GM10248 (cell line): Measurements from ENCODE around the gene PMM2.
A peak's percentile ranks its signal among the peaks of the same experiment; 100 is the strongest.
"Not testable (repeated sequence)": the region's sequence is repeated elsewhere in the genome, so short reads cannot be mapped to it uniquely, and the experiment has no call there.

Experiments
- CTCF ChIA-PET: fragments of 300-600 bp; sonication (Branson Sonifier 250); formaldehyde crosslinking; extraction: SDS; loops from one replicate; lab custom pipeline; 2021; ENCODE audit warnings: antibody characterized with exemption; lab: Yijun Ruan, JAX
- POLR2A ChIA-PET: fragments of 350-650 bp; sonication (Branson Sonifier 250); formaldehyde crosslinking; extraction: SDS; loops from one replicate; lab custom pipeline; 2020; ENCODE audit warnings: antibody characterized with exemption; lab: Yijun Ruan, JAX
- DNase-seq: peaks from one replicate; pipeline ENCODE4 v3.0.0; 2012; ENCODE audit errors: extremely low spot score
- TF ChIP-seq, protein P1 (sequence below): IDR thresholded peaks from 2 replicates; pipeline ENCODE4 v1.5.1; 2012; ENCODE audit warnings: mild to moderate bottlenecking, low read depth; ENCODE audit errors: extremely low read depth, missing control alignments, control extremely low read depth

Gene PMM2

DNA sequence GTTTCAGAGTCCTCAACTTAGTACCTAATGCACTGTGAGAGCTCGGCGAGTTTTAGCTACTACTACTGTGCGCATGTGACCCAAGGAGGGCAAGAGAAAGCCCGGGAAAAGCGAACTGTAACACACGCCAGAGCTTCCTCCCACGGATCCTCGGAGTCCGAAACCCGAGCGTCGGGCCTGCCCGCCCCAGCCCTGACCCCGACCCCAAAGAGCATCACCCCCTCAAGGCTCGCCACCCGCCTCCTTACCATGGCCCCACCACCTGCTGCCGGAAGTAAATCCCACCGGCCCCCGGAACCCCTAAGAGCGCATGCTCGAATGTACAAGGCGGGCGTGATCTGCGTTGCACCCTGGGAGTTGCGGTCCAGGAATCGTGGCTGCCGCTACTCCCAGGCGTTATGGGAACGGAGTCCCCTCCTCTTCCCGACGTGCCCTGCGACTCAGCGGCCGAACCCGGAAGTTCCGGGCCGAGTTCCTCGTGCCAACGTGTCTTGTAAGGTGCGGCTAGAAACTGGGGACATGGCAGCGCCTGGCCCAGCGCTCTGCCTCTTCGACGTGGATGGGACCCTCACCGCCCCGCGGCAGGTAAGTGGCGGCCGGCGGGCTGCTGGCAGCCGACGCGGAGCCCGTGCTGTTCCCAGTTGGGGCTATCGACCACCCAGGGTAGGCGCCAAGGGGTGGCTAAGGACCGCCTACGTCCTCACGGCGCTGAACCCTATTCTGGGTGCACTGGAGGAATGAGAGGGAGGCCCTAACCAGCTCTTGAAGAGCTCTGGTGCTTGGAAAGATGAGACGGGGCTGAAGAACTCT lies at the start of gene PMM2, which contains the start of gene TMEM186:
PMM2 (plus strand) TSS at position 476 of the 810 bp plus-strand sequence; CDS start at position 520, 44 bp downstream.
TMEM186 (minus strand) TSS at position 276 of the 810 bp plus-strand sequence; CDS start at position 251, 25 bp downstream.
- CTCF ChIA-PET, result interaction anchor here (1.0 to 2.6 kb wide), 4 partner anchors 13 to 82 kb away, joined by 3 to 8 read pairs (median 4); no protein-coding TSS in a partner anchor
- DNase-seq, result peak; percentile 99
- POLR2A ChIA-PET, result interaction anchor here (0.6 to 1.1 kb wide), 4 partner anchors 12 to 259 kb away, joined by 3 read pairs; partner anchors contain the start of gene CARHSP1
- TF ChIP-seq, protein P1, sequence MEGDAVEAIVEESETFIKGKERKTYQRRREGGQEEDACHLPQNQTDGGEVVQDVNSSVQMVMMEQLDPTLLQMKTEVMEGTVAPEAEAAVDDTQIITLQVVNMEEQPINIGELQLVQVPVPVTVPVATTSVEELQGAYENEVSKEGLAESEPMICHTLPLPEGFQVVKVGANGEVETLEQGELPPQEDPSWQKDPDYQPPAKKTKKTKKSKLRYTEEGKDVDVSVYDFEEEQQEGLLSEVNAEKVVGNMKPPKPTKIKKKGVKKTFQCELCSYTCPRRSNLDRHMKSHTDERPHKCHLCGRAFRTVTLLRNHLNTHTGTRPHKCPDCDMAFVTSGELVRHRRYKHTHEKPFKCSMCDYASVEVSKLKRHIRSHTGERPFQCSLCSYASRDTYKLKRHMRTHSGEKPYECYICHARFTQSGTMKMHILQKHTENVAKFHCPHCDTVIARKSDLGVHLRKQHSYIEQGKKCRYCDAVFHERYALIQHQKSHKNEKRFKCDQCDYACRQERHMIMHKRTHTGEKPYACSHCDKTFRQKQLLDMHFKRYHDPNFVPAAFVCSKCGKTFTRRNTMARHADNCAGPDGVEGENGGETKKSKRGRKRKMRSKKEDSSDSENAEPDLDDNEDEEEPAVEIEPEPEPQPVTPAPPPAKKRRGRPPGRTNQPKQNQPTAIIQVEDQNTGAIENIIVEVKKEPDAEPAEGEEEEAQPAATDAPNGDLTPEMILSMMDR, result no peak

DNA sequence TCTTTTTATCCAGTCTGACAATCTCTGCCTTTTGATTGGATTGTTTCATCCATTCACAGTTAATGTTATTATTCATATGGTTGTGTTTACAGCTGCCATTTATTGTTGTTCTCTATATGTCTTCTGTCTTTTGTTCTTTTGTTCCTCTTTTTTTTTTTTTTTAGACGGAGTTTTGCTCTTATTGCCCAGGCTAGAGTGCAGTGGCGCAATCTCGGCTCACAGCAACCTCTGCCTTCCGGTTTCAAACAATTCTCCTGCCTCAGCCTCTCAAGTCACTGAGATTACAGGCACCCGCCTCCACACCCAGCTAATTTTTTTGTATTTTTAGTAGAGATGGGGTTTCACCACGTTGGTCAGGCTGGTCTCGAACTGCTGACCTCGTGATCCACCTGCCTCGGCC lies 48.7 kb upstream of the PMM2 start:
- POLR2A ChIA-PET, DNase-seq, CTCF ChIA-PET: not testable (repeated sequence)

DNA sequence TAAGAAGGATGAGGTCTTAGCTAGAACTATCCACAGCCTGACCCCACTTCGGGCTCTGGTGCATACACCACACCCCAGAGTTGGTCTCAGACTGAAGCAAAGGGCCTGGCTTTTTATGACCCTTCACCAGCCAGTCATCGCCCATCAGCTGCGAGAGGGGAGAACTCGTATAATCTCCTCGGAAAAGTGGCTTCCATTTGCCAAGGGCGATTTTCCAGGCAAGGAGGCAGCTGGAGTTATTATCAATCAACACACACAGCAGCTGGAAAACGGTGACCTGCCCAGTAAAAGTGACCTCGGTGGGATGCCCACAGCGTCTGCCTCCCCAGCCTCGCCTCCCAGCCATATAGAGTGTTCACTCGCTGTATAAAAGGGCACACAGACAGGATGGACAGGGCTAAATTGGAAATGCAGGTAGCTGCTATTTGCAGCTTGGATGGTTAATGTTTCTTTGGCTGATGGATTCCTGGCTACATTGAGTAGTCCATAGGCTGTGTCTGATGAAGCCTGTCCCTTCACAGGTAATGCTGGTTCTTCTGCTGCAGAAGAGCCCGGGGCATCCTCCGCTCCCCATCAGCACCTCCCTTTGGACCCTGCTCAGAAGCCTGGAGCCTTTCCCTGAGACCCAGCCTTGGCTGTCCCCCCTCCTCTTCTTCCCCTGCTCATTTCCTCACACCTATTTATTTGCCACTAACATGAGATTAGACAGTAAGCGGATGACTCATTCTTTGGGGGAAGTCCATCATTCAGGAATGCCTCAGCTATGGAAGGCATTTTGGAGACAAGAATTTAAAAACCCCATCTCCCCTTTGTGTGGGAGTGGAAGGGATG lies 45.9 kb upstream of the PMM2 start:
- CTCF ChIA-PET, result interaction anchor here (1.1 to 1.2 kb wide), 2 partner anchors 9 to 20 kb away, joined by 3 to 4 read pairs; no protein-coding TSS in a partner anchor

DNA sequence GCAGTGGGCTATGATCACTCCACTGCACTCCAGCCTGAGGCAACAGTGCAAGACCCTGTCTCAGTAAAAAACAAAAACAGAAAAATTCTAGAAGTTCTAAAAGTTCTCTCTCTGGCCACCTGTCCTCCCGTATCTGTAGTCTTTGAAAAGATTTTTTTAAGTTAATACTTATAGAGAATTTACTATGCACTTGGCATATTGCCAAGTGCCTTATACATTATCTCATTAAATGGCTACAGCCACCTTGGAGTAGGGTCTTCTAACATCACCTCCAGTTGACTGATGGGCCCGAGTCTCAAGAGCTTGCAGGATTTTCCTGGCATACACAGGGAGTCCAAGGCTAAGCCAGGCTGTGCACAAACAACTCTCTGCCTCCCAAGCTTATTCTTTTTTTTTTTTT lies 44.9 kb upstream of the PMM2 start:
- TF ChIP-seq, protein P1, result no peak
- ChIA-PET POLR2A (no interaction called here), CTCF (interaction anchor here (1.7 kb wide), 1 partner anchor 10 kb away, joined by 3 read pairs; no protein-coding TSS in a partner anchor)
- DNase-seq, result no peak

More for the DNA sequence above, 45.9 kb upstream of the PMM2 start:
- DNase-seq, result no peak
- POLR2A ChIA-PET, result no interaction called here
- TF ChIP-seq, protein P1, result no peak

DNA sequence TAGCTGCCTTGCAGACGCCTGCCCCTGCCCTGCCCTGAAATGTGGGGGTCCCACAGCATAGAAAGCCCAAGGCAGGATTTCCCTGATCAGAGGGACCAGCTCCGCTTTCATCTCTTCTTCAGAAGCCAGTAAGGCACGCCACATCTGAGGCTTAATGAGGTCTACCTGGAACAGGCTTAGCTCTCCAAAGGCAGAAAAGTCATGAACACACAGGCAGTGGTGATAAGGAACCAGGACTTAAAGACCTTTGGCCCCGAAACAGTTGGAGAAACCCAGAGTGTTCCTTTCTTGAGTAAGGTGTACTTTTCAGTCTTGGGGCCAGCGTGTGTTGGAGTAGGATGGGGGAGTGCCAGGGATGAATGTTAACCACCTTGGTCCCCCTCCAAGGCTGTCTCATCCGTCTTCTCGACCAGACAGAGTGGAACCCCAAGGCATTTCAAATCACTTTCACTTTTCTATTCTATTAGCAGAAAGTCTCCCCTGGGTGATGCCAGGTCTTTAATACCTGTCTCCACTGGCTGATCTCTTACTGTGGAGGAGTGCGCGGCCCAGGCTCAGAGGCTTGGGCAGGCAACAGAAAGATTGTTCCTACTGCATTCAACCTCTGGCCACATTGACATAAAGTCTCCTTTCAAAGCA lies 44.1 kb upstream of the PMM2 start:
- ChIA-PET CTCF (interaction anchor here (1.7 kb wide), 1 partner anchor 9 kb away, joined by 3 read pairs; no protein-coding TSS in a partner anchor), POLR2A (no interaction called here)
- DNase-seq, result no peak
- TF ChIP-seq, protein P1, result no peak

DNA sequence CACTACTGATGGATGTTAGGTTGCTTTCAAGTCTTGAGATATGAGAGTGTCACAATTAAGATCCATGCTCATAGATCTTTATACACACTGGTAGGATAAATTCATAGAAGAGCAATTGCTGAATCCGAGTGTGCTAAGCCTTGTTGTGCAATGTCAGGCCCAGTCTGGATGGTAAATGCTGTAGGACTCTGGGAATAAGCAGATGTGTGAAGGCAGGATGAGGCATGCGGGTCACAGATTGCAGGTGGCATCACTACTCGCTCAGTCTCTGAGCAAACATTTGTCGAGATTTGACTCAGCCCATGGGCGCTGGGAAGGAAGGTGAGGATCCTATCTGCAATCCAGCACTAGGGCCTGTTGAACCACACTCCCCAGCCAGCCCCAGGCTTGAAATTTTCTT lies 40.9 kb upstream of the PMM2 start:
- CTCF ChIA-PET, result no interaction called here
- TF ChIP-seq, protein P1, result no peak
- POLR2A ChIA-PET, result no interaction called here
- DNase-seq, result no peak
